ENCODE data around the gene PACRG.

PACRG gene

DNA sequence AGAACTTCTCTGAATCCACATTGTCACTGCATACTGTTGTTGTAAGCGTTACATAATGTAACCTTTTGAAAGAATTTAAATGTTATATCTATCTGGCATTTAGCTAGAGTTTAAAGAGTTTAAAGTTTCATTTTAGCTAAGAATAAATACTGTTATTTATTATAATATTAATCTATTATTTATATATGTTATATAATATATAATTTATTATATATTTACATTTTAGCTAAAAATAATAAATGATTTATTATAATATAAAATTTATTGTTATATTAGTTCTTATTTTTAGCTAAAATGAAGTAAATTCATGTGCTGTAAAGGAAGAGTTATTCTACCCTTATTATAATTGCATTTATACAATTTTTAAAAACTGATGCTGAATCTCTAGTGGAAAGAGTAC is 431.3 kb downstream of the PACRG start:
- Histone ChIP-seq H3K27me3 (no peaks in the 10 kb centered on the region), H3K36me3 (no peaks in the 10 kb centered on the region), H3K9me3 (no peaks in the 10 kb centered on the region), H3K4me1 (no peaks in the 10 kb centered on the region), H3K27ac (no peak overlapping the region), H3K4me3 (no peak overlapping the region)
- intact Hi-C loops (cut with DNase I; ENCODE audit: low total_unique reads): no loop called here
- TF ChIP-seq, protein P1, sequence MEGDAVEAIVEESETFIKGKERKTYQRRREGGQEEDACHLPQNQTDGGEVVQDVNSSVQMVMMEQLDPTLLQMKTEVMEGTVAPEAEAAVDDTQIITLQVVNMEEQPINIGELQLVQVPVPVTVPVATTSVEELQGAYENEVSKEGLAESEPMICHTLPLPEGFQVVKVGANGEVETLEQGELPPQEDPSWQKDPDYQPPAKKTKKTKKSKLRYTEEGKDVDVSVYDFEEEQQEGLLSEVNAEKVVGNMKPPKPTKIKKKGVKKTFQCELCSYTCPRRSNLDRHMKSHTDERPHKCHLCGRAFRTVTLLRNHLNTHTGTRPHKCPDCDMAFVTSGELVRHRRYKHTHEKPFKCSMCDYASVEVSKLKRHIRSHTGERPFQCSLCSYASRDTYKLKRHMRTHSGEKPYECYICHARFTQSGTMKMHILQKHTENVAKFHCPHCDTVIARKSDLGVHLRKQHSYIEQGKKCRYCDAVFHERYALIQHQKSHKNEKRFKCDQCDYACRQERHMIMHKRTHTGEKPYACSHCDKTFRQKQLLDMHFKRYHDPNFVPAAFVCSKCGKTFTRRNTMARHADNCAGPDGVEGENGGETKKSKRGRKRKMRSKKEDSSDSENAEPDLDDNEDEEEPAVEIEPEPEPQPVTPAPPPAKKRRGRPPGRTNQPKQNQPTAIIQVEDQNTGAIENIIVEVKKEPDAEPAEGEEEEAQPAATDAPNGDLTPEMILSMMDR (IDR thresholded peaks at IDR 0.05): no peak
- DNase-seq: no peak

DNA sequence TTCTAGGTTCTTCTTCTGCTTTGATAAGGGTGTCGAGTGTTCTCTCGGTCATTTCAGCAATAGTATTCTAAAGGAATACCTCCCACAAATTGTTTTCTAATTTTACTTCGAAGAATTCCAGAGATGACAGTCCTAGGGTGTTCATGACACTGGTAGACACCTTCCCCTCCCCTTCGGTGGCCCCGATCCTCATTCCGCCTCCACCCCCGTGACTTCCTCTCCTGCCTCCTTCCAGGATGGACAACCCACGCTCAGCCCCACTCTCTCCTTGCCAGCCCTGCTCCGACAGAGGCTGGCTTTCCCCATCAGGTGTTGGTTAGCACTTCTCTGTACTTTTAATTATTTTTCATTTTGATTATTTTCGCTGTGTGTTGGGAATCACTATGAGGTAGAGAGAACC is 431.9 kb downstream of the PACRG start:
- DNase-seq: no peak
- Histone ChIP-seq H3K4me1 (no peaks in the 10 kb centered on the region), H3K36me3 (no peaks in the 10 kb centered on the region), H3K9me3 (no peaks in the 10 kb centered on the region), H3K27ac (no peak overlapping the region), H3K4me3 (no peak overlapping the region), H3K27me3 (no peaks in the 10 kb centered on the region)
- TF ChIP-seq, protein P1 (IDR thresholded peaks at IDR 0.05): no peak
- intact Hi-C loops (cut with DNase I; ENCODE audit: low total_unique reads): no loop called here

DNA sequence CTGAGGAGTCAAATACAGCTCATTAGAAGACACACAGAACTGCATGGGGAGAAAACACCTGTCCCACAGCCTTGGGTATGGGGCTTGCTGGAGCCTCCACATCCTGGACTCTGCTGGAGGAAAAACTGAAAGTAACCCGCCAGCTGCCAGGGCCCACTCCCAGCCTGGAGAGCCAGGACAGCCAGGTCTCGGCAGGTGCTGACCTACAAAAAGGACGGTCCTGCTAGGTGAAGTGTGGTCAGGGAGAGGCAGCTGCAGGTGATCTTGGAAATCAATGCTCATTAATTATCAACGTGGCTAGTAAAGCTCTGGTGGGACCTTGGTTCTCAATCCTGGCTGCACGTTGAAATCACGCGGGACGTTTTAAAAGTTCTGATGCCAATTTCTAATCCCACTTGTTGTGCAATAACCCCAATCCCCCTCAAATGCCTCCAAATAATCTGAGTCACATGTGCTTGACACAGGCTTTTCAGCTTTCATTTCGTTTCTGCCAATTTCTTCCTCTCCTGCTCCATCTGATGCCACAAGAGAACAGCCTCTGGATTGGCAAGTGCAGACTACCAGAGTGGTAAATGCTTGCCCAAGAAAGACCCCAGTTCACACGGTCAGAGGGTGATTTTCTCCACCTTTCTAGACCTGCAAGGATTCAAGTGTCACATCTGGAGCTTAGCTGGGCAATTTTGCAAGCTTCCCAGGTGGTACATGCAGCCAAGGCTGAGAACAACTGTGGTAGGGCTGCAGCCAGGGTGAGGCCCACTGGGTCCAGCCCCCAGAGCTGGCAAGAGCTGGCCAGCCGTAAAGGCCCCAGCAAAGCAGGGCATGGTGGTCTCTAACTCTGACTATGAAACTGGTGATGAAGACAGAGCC is 434.5 kb downstream of the PACRG start:
- H3K9me3 ChIP-seq: no peaks in the 10 kb centered on the region
- H3K27ac ChIP-seq: no peak overlapping the region
- TF ChIP-seq, protein P1 (IDR thresholded peaks at IDR 0.05): no peak
- no peaks in the 10 kb centered on the region for H3K36me3 ChIP-seq
- H3K27me3 ChIP-seq: no peaks in the 10 kb centered on the region
- intact Hi-C loops (cut with DNase I; ENCODE audit: low total_unique reads): no loop called here
- no peak overlapping the region for H3K4me3 ChIP-seq
- DNase-seq: no peak
- H3K4me1 ChIP-seq: no peaks in the 10 kb centered on the region

DNA sequence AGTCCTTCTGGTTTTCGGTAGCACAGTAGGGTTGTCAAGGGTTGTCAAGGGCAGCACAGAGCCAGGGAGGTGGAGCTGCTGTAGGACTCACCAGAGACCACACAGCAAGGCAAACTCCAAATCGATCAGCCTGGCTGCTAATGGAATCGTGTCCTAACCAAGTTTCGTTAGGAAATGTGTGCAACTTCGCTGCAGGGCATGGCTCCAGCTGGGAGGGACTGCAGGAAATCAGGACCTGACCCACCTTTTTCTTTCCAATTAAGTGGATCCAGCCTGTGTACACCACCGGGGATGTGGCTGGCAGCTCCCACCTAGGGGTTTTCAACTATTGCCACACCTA is 435.1 kb downstream of the PACRG start:
- Histone ChIP-seq H3K4me1 (no peaks in the 10 kb centered on the region), H3K27ac (no peak overlapping the region), H3K4me3 (no peak overlapping the region), H3K9me3 (no peaks in the 10 kb centered on the region), H3K36me3 (no peaks in the 10 kb centered on the region), H3K27me3 (no peaks in the 10 kb centered on the region)
- TF ChIP-seq, protein P1 (IDR thresholded peaks at IDR 0.05): no peak
- DNase-seq: no peak
- intact Hi-C loops (cut with DNase I; ENCODE audit: low total_unique reads): no loop called here

DNA sequence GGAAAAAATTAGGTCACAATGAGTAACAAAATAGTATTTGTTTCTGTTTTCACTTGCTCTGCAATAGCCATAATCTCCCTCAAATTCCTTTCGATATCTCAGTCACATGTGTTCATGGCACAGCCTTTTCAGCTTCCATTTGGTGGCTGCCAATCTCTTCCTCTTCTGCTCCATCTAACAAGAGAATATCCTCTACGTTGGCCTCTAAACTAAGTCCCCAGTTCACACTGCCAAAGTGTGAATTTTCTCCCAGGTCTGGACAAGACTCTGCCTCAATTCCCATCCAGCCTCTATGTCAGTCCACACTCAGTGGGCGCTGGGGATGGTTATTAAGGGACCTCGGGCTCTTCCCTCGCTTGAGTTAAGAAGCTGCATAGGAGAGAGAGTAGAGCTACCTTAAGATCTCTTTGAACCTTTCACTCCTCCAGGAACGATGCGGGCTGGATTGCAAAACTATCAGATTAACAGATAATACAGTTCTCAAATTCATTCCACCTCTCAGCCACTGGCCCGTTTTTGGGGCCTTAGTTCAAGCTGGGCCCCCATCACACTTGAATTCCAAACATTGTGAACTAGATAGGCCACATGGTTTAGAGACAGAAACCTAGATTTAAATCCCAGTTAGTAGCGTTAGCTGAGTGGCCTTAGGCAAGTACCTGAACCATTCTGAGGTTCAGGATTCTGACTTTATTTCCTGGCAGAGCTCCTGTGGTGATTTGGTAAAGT is 436.6 kb downstream of the PACRG start:
- no peaks in the 10 kb centered on the region for H3K9me3 ChIP-seq
- DNase-seq: no peak
- intact Hi-C loops (cut with DNase I; ENCODE audit: low total_unique reads): no loop called here
- no peak overlapping the region for H3K4me3 ChIP-seq
- H3K4me1 ChIP-seq: no peaks in the 10 kb centered on the region
- no peak overlapping the region for H3K27ac ChIP-seq
- H3K27me3 ChIP-seq: no peaks in the 10 kb centered on the region
- TF ChIP-seq, protein P1 (IDR thresholded peaks at IDR 0.05): no peak
- H3K36me3 ChIP-seq: no peaks in the 10 kb centered on the region
